GM18907 (cell line): Measurements from ENCODE around the gene PLEKHM2.

ENCODE experiments used
- ATAC-seq: cut with Tn5 transposase; IDR thresholded peaks from one replicate; pipeline ENCODE4 v1.9.1; 2021; ENCODE audit warnings: mild to moderate bottlenecking, moderate library complexity; ENCODE audit not compliant: unreplicated experiment

The PLEKHM2 gene

DNA sequence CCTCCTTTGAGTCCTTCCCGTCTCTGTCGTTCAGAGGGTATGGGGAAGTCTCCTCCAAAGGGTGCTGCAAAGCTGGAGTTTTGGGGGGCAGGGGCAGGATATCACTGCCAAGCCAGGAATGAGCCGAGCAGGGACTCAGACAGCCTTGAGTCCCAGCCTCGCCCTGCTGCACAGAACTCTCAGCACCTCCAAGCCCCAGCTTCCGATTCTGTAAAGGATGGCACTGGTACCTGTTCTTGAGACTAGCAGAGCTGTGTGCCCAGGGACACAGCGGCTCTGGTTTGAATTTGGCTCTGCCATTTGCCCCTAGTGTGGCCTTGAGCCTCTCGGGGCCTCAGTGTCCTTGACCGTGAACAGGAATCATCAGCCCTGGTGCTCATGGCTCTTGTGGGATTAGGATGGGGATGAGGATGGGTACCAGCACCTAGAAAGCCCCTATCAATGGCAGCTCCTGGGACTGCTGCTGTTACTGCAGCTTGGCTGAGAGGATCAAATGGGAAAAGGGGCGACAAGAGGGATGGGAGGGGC, 73.0 kb downstream of the PLEKHM2 start:
- no peak for ATAC-seq

DNA sequence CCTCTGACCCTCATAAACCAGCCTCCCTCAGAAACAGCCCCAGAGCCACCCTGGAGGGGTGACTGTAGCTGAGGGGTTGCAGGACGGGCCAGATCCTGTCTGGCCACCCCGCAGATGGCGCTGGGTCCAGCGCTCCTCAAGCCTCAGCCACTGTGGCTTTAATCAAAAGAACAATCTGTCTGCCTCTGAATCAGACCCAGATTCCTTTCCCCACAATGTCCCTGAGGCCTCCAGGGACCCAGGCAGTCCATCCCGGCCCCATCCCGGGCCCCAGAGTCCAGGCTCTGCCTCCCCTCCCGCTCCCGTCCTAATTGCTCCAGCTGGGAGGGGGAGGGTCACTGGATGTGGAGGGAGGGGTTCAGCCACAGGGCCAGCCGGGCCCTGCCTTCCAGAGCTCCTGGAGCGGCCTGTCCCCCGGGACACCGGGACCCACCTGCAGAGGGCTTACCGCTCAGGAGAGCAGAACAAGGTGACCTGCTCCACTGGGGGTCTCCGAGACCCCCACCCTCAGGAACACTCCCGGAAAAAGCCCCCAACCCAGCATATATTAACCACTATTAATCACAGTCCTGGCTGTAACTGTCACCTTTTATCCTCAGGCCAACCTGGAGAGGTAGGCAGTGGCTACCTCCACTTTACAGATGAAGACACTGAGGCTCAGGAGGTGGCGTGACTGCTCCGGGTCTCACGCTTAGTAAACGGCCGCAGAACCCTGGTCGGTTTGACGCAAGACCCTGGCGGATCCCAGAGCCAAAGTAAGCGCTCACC, 73.6 kb downstream of the PLEKHM2 start:
- ATAC-seq = no peak

DNA sequence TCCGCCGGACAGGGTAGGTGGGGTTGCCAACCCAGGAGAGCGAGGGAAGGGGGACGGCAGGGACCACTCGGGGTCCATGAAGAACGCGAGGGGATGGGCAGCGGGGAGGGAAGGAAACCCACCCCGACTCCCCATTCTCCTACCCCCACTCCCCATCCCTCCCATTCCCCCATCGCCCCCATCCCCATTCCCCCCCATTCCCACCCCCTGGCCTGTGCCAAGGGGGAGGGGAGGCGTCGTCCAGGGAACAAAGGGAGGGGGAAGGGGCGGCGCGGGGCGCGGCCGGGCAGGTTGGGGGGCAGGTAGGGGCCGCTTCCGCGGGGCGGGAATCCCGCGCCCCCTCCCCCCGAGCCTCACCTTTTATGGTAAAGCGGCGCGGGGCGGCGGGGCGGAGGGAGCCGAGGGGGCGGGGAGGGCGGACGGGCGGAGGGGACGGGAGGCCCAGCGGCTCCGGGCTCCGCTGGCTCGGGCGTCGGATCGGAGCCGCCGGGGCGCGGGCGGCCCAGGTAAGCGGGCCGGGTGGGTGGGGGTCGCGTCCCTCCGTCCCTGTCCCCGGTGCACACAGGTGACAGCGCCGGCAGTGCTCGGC, 74.3 kb downstream of the PLEKHM2 start, which contains the start of gene FBLIM1:
TSS of gene FBLIM1 (plus strand) at position 453 of the 589 bp plus-strand sequence. CDS start 6,189 bp downstream, outside the sequence.
- no peak for ATAC-seq

DNA sequence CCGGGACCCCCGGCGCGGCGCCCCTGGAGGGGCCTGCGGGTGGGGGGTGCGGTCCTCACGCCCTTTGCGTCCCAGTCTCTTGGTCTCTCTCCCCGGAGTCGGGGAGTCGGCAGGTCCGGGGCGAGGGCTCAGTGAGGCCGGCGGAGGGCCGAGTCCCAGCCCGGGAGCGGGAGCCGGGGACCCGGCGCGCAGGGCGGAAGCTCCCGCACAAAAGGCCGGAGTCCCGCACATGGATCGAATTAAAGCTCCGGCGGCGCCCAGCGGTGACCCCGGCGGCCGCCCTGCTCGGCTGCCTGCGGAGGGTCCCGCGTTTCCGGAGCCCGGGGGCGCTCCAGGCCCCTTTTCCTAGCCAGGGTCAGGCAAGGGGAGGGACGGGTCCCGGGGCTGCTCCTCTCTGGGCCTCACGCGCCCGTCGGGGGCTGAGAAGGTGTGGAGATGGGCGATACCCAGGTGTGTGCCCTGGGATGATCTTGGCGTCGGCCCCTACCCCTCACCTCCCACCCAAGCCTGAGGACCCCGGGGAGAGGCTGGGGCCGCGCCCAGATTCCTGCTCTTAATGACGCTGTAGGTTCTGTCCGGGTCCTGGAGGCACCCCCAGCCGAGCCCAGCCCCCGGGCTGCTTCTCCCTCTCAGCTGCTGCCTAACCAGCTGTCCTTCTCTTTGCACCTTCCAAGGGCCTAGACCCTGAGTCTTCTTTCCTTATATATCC, 75.0 kb downstream of the PLEKHM2 start:
- no peak for ATAC-seq

DNA sequence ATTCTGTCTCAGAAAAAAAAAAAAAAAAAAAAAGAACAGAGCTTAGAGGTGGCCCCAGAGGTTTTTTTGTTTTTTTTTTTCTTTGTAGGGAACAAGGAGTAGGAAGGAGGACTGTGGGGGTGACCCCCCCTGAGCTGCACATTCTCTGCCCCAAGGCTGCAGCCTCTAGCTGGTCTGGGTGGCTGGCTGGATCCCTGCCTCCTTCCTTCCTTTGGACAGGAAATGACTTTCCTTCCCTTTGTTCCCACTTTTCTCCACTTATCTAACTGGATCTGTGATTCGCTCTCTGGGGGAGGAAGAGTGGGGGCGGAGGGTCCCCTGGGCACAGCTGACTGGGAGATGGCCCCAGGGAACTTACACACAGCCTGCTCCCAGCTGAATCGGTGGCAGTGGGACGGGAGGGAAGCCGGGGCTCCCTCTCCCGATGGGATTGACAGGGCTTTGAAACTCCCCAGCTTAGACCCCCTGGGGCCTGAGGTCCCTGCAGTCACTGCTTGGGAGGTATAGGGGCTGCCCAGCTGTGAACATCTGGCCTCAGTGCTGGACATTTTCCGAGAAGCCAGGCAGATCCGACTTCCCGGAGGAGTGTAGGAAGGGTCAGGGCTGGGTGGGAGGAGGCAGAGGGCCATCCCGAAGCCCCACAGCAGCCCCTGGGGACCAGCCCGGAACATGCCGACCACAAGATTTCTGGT, 76.5 kb downstream of the PLEKHM2 start:
- no peak for ATAC-seq

DNA sequence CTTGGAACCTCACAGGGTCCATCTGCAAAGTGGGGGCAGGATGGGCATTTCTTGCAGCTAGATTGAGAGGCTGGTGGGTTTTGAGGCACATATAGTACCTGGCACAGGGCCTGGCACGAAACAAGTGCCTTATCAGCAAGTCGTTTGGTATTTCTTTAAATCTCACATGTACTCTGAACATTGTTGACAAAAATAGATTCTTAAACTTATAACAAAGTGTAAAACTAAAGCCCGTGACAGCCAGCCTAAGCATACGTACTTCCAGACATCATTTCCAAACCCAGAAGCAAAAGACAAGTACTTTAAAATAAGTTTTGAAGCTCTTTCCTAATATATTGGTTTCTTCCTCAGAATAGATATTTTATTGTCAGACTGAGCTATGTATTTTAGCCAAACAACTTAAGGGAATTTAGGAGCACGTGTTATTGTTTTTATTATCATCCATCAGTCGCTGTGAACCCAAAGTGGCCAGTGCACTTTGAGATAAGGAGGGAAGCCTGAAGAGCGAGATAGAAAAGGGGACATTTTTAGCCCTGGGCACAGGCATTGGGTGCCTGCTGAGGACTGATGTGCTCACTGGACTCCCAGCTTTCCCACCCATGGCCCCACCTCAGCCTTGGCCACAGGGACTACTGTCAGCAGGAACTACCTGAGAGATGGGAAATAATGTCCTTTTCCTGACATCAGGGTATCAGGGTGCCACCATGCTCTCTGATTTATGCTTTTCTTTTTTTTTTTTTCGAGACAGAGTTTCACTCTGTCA, 77.4 kb downstream of the PLEKHM2 start:
- ATAC-seq = no peak

DNA sequence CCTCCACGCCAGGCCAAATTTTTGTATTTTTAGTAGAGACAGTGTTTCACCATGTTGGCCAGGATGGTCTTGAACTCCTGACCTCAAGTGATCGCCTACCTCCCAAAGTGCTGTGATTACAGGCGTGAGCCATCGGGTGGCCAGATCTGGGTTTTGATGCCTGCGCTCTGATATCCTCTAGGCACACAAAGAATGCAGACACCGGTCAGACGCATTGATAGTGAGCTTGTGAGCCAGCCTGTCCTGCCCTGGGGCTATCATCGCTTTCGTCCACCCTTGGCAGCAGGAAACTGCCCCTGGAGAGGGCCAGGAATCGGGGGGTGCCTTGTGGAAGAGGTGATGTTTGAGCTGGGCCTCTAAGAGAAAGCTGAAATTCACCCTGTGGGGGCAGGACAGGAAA, 78.4 kb downstream of the PLEKHM2 start:
- ATAC-seq = no peak

DNA sequence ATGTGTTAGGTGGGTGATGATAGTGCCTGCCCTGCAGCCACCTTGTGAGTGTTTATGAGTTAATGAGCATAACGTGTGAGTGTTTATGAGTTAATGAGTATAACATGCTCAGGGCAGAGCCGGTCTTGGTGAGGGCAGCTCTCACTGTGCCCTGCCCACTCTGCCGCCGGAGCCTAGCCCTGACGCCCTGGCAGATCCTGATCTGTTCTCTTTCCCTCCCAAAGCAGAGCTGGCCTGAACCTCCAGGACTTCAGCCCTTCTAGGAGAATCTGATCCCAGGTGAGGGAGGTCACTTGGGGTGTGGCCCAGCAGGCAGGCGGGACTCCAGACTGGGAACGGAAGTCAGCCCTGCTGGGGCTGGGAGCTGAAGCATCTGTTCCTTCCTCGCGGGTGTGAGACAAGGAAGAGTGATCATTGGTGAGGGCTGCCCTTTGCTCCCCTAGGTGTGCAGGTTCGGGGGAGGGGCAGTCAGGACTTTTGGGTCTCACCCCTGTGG, 80.2 kb downstream of the PLEKHM2 start:
- ATAC-seq = no peak

DNA sequence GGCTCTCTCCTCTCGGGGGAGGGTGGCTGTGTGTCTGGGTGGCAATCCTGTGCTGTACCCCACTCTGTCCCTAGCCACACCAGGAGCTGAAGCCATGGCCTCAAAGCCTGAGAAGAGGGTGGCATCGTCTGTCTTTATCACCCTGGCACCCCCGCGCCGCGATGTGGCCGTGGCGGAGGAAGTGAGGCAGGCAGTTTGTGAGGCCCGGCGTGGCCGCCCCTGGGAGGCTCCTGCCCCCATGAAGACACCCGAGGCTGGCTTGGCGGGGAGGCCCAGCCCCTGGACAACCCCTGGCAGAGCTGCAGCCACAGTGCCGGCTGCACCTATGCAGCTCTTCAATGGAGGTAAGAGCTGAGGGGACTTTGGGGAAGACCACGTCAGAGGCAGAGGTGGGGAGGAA, 80.8 kb downstream of the PLEKHM2 start:
- no peak for ATAC-seq

DNA sequence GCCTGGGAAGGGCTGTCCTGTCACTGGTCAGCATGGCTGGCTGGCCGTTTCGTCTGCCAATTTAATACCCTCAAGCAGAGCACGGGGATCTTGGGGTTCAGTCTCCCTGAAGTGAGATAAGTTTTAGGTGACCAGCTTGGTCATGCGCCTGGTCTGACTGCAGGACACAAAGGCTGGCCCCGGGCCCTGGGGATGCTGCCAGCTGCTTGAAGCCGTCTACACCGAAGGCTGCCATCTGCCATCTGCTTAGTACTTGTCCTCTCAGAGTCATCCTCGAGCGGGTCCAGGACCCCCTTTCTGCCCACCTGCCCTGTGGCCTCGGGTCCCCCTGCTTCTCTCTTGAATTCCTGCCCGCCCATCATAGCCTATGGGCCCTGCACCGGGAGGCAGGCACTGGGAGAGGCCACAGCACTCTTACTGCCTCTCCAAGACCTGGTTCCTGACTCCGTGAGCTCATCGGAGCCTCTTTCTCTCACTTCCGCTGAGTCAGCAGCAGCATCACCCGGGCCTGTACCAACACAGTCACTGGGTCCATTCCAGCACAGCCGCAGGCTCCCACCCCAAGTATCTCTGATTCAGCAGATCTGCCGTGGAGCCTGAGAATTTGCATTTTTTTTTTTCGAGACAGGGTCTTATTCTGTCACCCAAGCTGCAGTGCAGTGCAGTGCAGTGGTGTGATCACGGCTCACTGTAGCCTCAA, 81.5 kb downstream of the PLEKHM2 start:
- ATAC-seq = no peak

DNA sequence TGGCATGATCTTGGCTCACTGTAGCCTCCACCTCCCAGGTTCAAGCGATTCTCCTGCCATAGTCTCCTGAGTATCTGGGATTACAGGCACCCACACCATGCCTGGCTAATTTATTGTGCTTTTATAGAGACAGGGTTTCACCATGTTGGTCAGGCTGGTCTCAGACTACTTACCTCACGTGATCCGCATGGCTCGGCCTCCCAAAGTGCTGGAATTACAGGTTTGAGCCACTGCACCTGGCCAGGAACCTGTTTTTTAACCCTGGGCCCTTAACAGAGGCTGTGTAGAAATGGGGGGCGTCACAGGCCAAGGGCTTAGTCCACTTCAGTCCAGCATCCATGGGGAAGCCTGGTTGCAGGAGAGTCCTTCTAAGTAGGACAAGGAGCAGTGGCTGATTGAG, 83.8 kb downstream of the PLEKHM2 start:
- no peak for ATAC-seq

DNA sequence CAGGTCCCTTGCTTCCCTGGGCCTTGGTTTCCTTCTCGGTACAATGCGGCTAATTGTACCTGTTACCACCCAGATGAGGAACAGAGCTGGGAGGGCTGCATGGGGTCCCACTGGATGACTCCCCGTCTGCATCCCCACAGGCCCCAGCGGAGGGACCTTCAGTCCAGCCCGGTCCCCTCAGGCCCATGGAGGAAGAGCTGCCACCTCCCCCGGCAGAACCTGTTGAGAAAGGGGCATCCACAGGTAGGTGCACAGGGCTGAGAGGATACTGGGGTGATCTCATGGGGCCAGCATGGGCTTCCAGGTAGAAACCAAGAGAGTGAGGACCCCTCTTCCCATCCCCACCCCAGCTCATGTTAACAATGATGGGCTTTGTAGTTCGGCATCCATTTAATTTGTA, 84.3 kb downstream of the PLEKHM2 start:
- ATAC-seq = no peak

DNA sequence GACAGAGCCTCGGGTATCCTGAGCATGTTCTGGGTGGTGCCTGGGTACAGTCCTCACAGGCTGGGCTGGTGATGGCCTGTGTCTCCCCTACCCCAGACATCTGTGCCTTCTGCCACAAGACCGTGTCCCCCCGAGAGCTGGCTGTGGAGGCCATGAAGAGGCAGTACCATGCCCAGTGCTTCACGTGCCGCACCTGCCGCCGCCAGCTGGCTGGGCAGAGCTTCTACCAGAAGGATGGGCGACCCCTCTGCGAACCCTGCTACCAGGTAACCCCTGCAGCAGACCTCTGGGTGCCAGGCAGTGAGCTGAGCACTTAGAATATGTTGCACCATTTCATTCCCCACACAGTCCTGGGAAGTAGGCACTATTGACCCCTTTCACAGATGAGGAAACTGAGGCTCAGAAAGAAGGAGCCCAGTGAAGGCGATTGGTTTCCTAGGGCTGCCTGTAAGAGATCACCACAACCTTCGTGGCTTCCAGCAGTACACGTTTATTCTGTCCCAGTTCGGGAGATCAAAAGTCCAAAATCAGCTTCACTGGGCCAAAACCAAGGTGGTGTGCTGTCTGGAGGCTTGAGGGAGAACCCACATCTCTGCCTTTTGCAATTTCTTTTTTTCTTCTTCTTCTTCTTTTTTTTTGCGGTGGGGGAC, 86.3 kb downstream of the PLEKHM2 start:
- no peak for ATAC-seq

DNA sequence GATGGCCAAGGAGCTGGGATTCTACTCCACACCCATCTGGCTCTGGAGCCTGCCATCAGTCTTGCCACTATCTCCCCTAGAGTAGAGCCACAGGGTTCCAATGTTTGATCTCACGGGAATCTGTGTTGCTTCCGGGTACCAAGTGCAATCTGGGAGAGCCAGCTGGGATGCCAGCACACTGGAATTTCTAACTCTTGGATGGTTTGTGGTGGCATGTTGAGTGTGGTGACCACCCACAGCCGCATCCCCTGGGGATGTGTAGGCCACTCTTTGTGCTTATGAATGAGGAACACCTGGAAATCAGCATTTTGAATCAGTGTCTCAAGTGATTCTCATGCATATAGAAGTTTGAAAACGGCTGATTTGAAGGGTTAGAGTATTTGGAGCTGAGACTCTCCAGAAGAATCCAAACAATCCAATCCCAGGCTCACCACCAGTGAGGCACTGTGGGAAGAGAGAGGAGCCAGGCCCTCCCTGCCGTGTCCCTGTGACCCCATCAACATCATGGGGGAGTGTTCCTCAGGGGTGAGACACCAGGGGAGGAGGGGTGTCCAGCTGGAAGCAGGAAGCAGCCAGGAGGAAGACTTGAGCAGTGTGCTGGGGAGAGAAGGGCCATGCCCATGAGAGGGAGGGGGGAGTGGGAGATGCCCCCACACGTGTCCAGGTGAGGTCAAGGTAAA, 87.9 kb downstream of the PLEKHM2 start:
- ATAC-seq = no peak

DNA sequence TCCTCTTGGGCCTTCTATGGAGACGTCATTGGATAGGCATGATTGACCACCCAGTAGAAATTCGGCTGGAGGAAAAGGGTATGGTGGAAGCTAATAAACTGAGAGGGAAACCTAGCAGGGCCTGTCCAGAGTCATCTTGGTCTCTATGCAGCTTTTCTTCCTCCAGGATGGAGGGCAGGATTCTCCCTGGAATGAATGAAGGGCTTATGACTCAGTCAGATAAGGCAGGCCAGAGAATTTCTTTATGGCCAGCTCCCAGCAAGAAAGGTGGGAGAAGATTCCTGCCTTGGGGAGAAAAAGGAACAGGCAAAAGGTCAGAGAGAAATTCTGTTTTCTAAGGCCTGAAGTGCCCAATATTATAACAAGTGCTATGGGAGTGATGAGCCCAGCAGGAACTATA, 91.6 kb downstream of the PLEKHM2 start:
- no peak for ATAC-seq

DNA sequence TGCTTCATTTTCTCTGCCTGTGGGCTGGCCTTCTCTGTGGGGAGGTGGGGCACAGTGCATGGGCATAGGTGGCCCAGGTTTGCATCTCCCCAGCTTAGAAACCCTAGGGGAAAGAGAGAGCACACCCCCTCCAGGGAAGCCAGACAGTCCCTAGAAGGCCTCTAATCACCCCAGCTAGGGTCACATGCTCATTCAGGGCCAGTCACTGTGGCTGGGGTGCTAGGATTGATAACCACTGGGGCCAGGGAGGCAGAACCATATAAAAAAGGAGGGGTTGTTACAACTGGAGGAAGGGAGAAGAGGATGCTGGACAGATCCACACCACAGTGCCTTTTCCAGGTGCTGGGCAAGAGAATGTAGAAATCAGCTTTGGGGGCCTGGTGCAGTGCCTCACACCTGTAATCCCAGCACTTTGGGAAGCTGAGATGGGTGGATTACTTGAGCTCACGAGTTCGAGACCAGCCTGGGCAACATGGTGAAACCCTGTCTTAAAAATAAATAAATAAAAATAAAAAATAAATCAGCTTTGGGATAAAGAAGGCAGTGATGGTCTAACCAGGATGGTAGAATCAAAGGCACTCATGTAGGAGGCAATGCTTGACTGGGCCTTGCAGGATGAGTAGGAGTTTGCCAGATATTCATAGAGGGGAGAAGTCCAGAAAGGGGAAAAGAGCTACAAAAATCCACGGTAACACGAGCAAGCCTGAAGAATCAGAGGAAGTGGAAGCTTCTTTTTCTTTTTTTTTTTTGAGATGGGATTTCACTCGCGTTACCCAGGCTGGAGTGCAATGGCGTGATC, 94.0 kb downstream of the PLEKHM2 start:
- ATAC-seq = no peak
